K562 (cell line): ENCODE measurements around the gene TIMM44.

Source experiments
- MAFG ChIP-seq: fragments of 450-650 bp; conservative IDR thresholded peaks from 2 replicates; pipeline ENCODE4 v1.6.1; 2016; ENCODE audit warnings: missing genetic modification characterization, missing compliant biosample characterization
- RBBP5 ChIP-seq: fragments of 200-600 bp; sonication (generic); IDR thresholded peaks from 2 replicates; pipeline ENCODE4 v1.6.1; 2012; ENCODE audit warnings: borderline replicate concordance, mild to moderate bottlenecking, low read length, control low read depth, inconsistent platforms; ENCODE audit not compliant: insufficient read depth, poor library complexity, severe bottlenecking
- SRSF9 ChIP-seq: fragments of 200-400 bp; formaldehyde crosslinking; IDR thresholded peaks from 2 replicates; pipeline ENCODE4 v1.6.1; 2017; ENCODE audit warnings: low read depth, low read length, borderline replicate concordance
- TF ChIP-seq, protein P1 (sequence below), 3 experiments: IDR thresholded peaks in 2 of 3; conservative IDR thresholded peaks in 1 of 3; 2 replicates each; pipeline ENCODE4 v1.5.1; 2011 to 2012; ENCODE audit warnings: low read length in 3 of 3, mild to moderate bottlenecking in 3 of 3, control low read depth in 2 of 3, improper control_type of control experiment in 1 of 3, inconsistent platforms in 1 of 3, low read depth in 1 of 3, mixed read lengths in 1 of 3, moderate library complexity in 1 of 3; ENCODE audit not compliant: insufficient read depth in 2 of 3
- TF ChIP-seq, protein P2 (sequence below): sonication (generic); formaldehyde crosslinking; IDR thresholded peaks from 2 replicates; pipeline ENCODE4 v1.5.0; 2020; ENCODE audit warnings: missing genetic modification reagents

DNA sequence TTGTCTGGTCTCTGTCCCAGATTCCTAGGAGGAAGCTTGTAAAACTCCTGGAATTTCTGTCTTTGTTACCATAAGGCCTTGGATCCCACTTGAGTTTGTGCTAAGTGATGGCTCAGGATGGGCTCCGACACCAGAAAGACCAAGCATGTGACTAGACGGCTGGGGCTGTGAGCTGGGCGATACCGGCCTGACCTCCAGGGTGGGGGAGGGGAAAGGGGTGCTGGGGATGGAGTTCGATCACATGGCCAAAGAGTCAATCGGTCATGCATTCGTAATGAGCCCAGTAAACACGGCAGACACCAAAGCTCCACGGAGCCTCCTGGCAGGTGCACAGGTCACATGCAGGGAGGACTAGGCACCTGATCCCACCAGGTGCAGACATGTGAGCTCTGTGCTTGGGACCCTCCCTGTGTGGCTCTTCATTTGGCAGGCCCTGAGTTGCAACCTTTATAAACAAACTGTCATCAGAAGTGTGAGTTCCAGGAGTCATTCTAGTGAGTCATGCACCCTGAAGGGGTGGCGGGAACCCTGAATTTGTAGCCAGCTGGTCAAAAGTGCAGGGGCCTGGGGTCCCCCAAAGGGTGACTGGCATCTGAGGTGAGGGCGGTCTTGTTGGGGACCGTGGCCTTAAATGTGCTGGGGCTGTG lies 34.8 kb upstream of the TIMM44 start:
- TF ChIP-seq SRSF9 (no peak), RBBP5 (no peak), MAFG (tag) (no peak)
- TF ChIP-seq, protein P1, sequence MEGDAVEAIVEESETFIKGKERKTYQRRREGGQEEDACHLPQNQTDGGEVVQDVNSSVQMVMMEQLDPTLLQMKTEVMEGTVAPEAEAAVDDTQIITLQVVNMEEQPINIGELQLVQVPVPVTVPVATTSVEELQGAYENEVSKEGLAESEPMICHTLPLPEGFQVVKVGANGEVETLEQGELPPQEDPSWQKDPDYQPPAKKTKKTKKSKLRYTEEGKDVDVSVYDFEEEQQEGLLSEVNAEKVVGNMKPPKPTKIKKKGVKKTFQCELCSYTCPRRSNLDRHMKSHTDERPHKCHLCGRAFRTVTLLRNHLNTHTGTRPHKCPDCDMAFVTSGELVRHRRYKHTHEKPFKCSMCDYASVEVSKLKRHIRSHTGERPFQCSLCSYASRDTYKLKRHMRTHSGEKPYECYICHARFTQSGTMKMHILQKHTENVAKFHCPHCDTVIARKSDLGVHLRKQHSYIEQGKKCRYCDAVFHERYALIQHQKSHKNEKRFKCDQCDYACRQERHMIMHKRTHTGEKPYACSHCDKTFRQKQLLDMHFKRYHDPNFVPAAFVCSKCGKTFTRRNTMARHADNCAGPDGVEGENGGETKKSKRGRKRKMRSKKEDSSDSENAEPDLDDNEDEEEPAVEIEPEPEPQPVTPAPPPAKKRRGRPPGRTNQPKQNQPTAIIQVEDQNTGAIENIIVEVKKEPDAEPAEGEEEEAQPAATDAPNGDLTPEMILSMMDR (IDR thresholded peaks at IDR 0.05 in 2 of 3, conservative IDR thresholded peaks at IDR 0.05 in 1 of 3; ENCODE audit: insufficient read depth in 2 of 3, low read depth in 1 of 3, low read length in 3 of 3), result no peak
- TF ChIP-seq, protein P2, sequence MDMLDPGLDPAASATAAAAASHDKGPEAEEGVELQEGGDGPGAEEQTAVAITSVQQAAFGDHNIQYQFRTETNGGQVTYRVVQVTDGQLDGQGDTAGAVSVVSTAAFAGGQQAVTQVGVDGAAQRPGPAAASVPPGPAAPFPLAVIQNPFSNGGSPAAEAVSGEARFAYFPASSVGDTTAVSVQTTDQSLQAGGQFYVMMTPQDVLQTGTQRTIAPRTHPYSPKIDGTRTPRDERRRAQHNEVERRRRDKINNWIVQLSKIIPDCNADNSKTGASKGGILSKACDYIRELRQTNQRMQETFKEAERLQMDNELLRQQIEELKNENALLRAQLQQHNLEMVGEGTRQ (CRISPR knock-in tag), result no peak
